ENCODE data around the gene TENM4.

Gene TENM4

DNA sequence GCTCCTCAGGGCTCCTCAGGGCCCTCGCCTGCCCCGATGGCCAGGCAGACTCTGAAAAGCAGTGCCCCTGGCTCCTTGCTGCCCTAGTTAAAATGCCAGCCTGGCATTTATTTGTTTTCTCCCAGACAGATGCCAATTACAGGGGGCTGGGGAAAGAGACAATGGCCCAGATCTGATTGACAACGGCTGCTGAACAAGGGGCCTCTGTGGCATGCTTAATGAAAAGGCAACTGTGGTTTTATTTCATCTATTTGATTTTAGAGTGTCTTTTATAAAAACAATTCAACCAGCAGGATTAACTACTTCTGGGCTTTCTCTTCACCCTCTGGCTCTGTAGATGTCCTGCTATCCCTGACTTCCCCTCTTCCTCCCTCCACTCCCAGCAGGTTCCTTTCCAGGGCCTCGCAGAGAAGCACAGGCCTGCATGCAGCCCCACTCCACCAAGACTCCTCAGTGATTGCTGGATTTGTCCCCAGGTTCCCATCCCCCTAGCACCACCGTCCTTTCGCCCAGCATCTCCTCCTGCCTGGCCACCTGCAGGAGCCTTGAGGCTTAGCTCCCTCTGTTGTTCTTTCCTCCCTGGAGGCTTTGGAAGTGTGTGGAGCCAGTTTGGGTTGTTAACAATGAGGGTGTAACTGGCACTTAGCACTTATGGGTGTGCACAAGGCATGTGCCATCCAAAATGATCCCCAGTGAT is 171.1 kb downstream of the TENM4 start:
- Histone ChIP-seq H3K27ac (ENCODE audit: extremely low read depth, low read depth, low read length) (no peak overlapping the region), H3K4me1 (ENCODE audit: control insufficient read depth, insufficient read depth, low read length) (no peaks in the 10 kb centered on the region), H3K9me3 (ENCODE audit: control insufficient read depth, insufficient read depth, low read depth, low read length) (no peaks in the 10 kb centered on the region), H3K36me3 (ENCODE audit: control insufficient read depth in 2 of 2, insufficient read depth in 1 of 2, low read length in 2 of 2) (no peaks in the 10 kb centered on the region), H3K4me3 (ENCODE audit: low read depth, low read length) (no peak overlapping the region)
- CTCF ChIA-PET, result interaction anchor here (0.6 to 1.0 kb wide), 2 partner anchors 555 to 886 kb away, joined by 3 read pairs; no protein-coding TSS in a partner anchor
- TF ChIP-seq ZIC2 (tag by site-specific recombination; IDR thresholded peaks at IDR 0.05) (peak; percentile 55; the same call in 1 of the 2 replicates), KLF1 (tag by site-specific recombination; IDR thresholded peaks at IDR 0.05) (peak; percentile 19; the same call in 1 of the 2 replicates), ZNF558 (tag by site-specific recombination; IDR thresholded peaks at IDR 0.05) (no peak)
- POLR2A ChIA-PET, result no interaction called here

DNA sequence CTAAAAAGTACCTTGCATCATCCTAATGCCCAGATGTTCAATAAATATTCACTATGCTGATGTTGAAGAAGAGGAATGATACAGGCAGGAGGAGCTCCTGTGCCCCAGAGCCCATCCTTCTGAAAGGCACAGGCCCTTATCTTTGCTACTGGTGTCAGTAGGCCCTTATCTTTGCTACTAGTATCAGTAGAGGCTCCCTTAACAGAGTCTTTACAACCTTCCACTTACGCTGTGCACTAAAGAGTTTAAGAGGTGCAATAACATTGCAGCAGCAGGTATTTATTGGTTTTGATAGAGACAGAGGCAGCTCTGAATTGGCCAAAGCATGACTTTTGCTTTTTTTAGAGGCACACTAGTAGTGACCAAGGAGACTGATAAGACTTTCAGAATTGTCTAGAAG is 174.4 kb downstream of the TENM4 start:
- Histone ChIP-seq H3K4me3 (ENCODE audit: low read depth, low read length) (no peak overlapping the region), H3K9me3 (ENCODE audit: control insufficient read depth, insufficient read depth, low read depth, low read length) (no peaks in the 10 kb centered on the region), H3K36me3 (ENCODE audit: control insufficient read depth in 2 of 2, insufficient read depth in 1 of 2, low read length in 2 of 2) (no peaks in the 10 kb centered on the region), H3K27ac (ENCODE audit: extremely low read depth, low read depth, low read length) (no peak overlapping the region), H3K4me1 (ENCODE audit: control insufficient read depth, insufficient read depth, low read length) (no peaks in the 10 kb centered on the region)
- peak; percentile 64; the same call in 1 of the 2 replicates for TF ChIP-seq ZNF677 (tag by site-specific recombination; IDR thresholded peaks at IDR 0.05)
- 0 out of 2 replicates have a peak, but pooled peaks have one; percentile 27 for TF ChIP-seq FEZF1 (tag by site-specific recombination; IDR thresholded peaks at IDR 0.05)
- TF ChIP-seq OSR2 (tag by site-specific recombination; IDR thresholded peaks at IDR 0.05), result peak; percentile 14; the same call in 1 of the 2 replicates
- TF ChIP-seq ZNF610 (tag by site-specific recombination; IDR thresholded peaks at IDR 0.05; ENCODE audit: borderline replicate concordance), result no peak
- TF ChIP-seq ZNF175 (tag by site-specific recombination; IDR thresholded peaks at IDR 0.05), result no peak
- no peak for TF ChIP-seq ZBTB20 (tag by site-specific recombination; IDR thresholded peaks at IDR 0.05)
- no peak for TF ChIP-seq GLIS1 (tag by site-specific recombination; IDR thresholded peaks at IDR 0.05)
- TF ChIP-seq, protein P1, sequence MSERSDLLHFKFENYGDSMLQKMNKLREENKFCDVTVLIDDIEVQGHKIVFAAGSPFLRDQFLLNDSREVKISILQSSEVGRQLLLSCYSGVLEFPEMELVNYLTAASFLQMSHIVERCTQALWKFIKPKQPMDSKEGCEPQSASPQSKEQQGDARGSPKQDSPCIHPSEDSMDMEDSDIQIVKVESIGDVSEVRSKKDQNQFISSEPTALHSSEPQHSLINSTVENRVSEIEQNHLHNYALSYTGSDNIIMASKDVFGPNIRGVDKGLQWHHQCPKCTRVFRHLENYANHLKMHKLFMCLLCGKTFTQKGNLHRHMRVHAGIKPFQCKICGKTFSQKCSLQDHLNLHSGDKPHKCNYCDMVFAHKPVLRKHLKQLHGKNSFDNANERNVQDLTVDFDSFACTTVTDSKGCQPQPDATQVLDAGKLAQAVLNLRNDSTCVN (tag by site-specific recombination; optimal IDR thresholded peaks at IDR 0.05), result no peak
- TF ChIP-seq ZNF664 (tag by site-specific recombination; IDR thresholded peaks at IDR 0.05), result no peak
- 0 out of 2 replicates have a peak, but pooled peaks have one; percentile 19 for TF ChIP-seq TCF7L2 (IDR thresholded peaks at IDR 0.05; ENCODE audit: borderline replicate concordance, low read depth, low read length)
- TF ChIP-seq BCL11B (tag by site-specific recombination; IDR thresholded peaks at IDR 0.05; ENCODE audit: low read depth), result no peak
- TF ChIP-seq SP7 (tag by site-specific recombination; IDR thresholded peaks at IDR 0.05), result no peak
- TF ChIP-seq HOXA7 (CRISPR knock-in tag; IDR thresholded peaks at IDR 0.05; ENCODE audit: borderline replicate concordance), result no peak
- no peak for TF ChIP-seq EGR2 (tag by site-specific recombination; IDR thresholded peaks at IDR 0.05; ENCODE audit: low read depth)
- TF ChIP-seq, protein P2, sequence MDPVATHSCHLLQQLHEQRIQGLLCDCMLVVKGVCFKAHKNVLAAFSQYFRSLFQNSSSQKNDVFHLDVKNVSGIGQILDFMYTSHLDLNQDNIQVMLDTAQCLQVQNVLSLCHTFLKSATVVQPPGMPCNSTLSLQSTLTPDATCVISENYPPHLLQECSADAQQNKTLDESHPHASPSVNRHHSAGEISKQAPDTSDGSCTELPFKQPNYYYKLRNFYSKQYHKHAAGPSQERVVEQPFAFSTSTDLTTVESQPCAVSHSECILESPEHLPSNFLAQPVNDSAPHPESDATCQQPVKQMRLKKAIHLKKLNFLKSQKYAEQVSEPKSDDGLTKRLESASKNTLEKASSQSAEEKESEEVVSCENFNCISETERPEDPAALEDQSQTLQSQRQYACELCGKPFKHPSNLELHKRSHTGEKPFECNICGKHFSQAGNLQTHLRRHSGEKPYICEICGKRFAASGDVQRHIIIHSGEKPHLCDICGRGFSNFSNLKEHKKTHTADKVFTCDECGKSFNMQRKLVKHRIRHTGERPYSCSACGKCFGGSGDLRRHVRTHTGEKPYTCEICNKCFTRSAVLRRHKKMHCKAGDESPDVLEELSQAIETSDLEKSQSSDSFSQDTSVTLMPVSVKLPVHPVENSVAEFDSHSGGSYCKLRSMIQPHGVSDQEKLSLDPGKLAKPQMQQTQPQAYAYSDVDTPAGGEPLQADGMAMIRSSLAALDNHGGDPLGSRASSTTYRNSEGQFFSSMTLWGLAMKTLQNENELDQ (tag by site-specific recombination; IDR thresholded peaks at IDR 0.05; ENCODE audit: low read depth), result no peak
- POLR2A ChIA-PET, result no interaction called here
- CTCF ChIA-PET, result no interaction called here

DNA sequence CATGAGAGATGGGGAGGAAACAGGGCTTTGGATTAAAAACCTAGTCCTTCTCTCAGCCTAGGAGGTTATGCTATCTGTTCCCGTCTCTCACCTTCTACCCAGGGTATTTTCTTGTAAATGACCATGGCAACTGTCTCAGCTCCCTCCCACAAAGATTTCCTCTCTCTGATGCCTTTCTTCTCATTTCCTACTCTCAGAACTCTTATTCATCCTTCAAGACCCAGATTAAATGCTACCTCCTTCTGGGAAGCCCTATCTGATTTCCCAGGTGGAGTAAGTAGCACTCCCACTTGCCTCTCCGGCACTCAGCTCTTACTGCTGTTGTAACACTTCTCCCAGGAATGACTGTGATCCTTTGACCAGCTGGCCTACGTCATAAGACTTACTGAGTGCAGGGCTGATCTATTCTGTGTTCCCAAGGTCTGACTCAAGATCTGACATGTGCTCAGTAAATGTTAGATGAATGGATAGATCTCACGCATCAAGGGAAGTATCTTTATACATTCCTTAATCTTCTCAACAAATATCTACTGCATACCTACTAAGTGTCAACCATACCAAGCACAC is 175.0 kb downstream of the TENM4 start:
- POLR2A ChIA-PET, result no interaction called here
- no peaks in the 10 kb centered on the region for H3K9me3 ChIP-seq (ENCODE audit: control insufficient read depth, insufficient read depth, low read depth, low read length)
- no peak overlapping the region for H3K27ac ChIP-seq (ENCODE audit: extremely low read depth, low read depth, low read length)
- H3K4me3 ChIP-seq (ENCODE audit: low read depth, low read length), result no peak overlapping the region
- no peak for TF ChIP-seq ZNF654 (tag by site-specific recombination; IDR thresholded peaks at IDR 0.05; ENCODE audit: low read depth)
- TF ChIP-seq YY1 (tag by site-specific recombination; IDR thresholded peaks at IDR 0.05), result no peak
- TF ChIP-seq ZFP3 (tag by site-specific recombination; IDR thresholded peaks at IDR 0.05; ENCODE audit: low read depth), result peak; percentile 79
- no peak for TF ChIP-seq ZNF274 (IDR thresholded peaks at IDR 0.05; ENCODE audit: low read length)
- no peak for TF ChIP-seq ZNF274 (tag by site-specific recombination; IDR thresholded peaks at IDR 0.05; ENCODE audit: borderline replicate concordance)
- no peak for TF ChIP-seq ZNF529 (tag by site-specific recombination; IDR thresholded peaks at IDR 0.05; ENCODE audit: insufficient replicate concordance)
- no peak for TF ChIP-seq MYNN (tag by site-specific recombination; IDR thresholded peaks at IDR 0.05; ENCODE audit: borderline replicate concordance)
- TF ChIP-seq ZNF221 (tag by site-specific recombination; IDR thresholded peaks at IDR 0.05; ENCODE audit: borderline replicate concordance), result no peak
- no peak for TF ChIP-seq ZFP37 (tag by site-specific recombination; IDR thresholded peaks at IDR 0.05)
- CTCF ChIA-PET, result no interaction called here
- H3K4me1 ChIP-seq (ENCODE audit: control insufficient read depth, insufficient read depth, low read length), result no peaks in the 10 kb centered on the region
- H3K36me3 ChIP-seq (ENCODE audit: control insufficient read depth in 2 of 2, insufficient read depth in 1 of 2, low read length in 2 of 2), result no peaks in the 10 kb centered on the region
